Hematopoietic multipotent progenitor cell treated with erythropoietin and hydrocortisone succinate and interleukin-3 and kit ligand, for 8 days (in vitro differentiated cells): ENCODE measurements around the gene NREP.
"Not testable (repeated sequence)": the region's sequence is repeated elsewhere in the genome, so short reads cannot be mapped to it uniquely, and the experiment has no call there.

Experiments used
- DNase-seq: peaks from one replicate; pipeline ENCODE4 v3.0.0-alpha.2; 2015

NREP gene

DNA sequence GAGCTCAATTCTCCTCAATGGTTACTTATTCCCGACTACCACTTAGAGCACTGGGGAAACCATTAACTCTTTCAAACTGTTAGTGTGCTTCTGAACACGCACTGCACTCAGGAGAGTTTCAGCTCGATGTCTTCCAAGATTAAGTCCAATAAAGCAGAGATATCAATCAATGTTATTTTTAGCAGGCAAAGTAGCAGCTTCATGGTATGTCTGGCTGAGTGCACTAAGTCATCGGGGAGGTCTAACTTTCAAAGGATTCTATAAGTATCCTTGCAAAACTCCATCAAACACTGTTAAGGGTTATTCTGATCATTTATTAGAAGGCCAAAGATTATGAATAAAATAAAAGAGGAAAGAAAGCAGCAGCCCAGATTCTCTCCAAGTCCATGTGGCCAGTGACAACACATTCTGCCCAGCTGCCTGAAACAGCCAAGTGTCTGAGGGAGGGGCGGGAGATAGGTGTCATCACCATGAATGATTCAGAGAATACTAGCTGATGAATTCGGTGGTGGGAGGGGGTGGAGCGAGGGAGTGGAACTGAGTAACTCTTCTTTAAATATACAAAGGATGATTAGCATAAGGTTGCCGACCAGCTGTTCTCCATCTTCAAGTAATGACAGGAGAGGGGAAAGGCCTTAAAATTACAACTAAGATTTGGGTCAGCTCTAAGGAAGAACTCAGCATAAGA is 21.3 kb downstream of the NREP start:
- DNase-seq = no peak

DNA sequence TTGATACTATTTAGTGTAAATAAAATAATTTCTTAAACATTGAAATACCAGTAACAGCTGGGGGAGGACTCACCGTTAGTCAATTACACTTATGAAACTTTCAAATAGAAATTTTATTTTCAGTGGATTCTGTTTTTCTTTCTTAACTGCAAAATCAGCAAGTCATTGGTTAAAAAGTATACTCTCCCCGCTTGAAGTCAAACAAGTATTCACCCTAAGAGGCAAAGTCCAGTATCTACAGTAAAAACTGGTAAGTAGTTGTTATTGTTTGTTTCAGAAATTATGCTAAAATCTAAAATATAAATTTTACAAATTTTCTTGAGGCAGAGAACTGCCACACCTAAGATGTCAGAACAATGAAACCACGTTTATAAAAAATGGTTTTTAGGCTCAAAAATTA is 22.4 kb downstream of the NREP start:
- DNase-seq = no peak

DNA sequence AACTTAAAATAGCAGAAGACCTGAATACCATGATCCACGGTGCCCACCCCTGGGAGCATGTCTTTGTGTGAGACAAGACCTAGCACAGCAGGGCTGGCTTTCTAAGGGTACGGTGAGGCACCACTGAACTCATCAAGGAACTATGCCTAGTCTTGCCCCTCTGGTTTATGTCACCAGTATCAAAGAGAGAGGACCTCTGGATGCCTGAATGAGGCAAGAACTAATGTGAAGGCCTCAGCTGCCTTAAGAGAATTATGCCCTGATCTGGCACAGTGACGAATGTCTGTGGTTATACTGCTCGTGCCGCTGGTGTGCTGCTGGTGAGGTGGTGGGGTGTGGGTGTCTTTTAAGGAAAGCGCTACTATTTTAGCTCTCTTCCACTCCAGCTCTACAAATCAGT is 23.0 kb downstream of the NREP start:
- DNase-seq = no peak

DNA sequence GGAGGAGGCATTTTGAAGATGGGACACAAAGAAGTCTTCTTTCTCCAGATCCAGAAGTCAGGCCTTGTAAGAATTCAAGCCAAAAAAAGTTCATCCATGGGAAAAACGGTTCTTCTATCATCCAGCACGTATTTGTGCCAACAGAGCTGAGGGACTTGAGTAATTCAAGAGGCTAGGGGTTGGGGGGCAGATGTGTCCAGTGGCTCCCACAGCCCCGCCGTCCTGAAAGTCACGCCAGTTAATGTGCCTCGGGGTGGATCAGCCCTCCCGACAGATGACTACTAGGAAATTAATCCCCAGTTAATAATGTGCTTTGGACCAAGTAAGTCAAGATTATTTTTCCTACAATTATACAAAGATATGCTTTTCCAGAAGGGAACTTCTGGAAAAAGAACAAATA is 23.4 kb downstream of the NREP start:
- no peak for DNase-seq

DNA sequence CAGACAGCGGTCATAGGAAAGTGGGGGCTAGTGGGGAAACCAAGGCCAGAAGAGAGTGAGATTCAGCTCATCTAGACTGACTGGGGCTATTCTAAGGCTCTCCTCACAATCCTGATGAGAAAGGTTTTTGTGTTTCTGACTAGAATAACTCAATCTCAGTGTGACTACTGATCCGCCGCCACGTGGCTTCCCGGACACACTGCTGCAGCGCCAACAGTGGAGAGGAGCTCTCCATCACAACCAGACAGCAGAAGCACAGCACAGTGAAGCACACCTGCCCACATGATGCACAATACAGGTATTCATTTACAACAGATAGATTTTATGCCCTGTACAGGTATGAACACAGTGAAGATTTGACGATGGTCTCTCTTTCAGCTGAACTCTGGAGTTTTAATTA is 25.4 kb downstream of the NREP start:
- DNase-seq = no peak

DNA sequence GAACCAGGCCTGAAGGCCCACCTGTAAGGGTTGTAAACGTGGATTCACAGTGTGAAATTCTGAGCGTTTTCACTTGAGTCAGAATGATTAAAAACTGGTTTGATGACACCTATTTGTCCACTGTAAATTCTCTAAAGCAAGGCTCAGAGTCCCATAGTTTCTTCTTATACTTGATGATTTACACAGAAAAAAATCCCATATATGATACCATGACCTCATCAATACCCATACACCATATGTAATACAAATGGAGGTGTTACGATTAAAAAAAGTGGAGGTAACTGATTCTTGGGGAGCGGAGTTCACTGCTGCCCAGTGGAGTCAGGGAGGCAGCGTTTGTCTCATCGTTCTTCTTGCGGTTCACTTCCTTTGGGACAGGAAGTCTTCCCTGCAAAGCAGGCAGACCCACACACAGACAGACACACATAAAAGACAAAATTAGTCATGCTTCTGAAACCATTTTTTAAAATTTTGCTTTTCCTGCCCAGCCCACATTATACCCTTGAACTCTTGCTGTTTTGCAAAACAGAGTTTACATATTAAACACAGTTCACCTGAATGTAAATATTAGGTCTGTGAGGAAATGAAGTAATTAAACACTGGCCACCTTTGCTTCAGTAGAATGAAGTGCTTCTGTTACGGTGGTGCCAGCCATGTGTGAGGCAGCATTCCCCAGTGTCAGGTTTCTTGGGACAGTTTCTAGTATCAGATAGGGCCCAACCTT is 26.2 kb downstream of the NREP start:
- no peak for DNase-seq

DNA sequence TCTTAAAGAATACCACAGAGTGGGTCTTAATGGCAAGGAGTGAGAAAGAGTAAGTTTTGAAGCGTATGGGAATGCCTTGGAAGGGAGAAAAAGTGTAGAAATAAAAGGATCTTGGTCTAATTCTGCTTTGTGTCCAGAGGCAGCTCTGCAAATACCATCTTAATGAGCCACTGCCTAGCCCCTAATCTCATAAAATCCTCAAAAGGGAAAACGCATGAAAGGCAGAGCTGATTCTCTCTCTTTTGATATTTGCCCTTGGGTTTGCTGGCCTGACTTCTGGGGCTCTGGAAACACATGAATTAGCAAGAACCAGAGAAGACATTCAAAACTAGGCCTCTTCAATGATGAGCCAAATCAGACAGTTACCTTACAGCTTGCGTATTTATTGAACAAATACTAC is 28.1 kb downstream of the NREP start:
- no peak for DNase-seq

DNA sequence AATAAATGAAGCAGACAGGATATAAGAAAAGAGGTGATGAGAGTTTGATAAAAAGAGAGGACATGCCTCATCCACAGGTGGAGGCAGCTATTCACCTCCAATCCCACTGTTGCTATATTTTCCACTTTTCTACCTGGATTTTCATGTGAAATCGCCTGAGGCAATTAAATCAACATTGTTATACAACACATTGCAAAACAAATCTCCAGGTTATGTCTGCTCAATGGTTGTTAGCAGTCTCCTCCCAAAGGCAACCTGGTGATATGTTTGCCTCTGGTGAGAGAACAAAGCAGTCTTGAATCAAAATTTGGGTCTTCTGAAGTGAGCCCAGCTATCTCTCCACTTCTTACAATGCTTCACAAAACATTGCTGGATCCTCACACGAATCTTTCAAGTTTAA is 30.0 kb downstream of the NREP start:
- DNase-seq = no peak

DNA sequence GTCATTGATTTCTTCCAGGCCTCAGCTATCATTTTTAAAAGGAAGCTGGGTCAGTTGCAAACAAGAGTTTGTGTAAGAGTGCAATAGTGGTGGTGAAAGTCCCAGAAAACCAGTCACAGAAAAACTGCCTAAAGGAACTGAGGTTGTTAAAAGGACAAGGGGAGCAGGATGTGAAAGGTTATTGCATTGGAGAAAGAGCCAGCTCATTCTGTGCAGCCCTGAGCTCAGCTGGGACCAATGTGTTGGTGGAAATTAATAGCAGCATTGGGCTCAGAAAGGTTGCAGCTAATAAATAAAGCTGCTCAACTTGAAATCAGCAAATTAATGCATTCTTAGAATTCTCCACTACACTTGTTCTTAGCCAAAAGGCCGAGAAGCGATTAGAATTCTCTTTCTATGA is 34.9 kb downstream of the NREP start:
- no peak for DNase-seq

DNA sequence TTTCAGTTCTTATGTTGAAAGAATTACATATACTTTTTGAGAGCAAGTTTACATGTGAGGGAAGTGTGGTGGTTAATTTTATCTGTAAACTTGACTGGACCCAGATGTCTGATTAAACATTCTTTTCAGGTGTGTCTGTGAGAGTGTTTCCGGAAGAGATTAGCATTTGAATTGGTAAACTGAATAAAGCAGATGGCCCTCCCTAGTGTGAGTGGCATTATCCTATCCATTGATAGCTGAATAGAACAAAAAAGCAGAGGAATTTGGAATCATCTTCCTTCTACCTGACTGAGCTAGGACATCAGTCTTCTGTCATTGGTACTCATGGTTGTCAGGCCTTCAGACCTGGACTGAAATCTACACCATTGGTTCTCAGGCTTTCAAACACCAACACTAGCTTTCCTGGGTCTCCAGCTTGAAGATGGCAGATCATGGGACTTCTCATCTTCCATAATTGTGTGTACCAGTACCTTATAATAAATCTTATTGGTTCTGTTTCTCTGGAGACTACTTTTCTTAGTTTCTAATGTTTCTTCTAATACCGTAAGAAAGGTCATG is 36.6 kb downstream of the NREP start:
- no peak for DNase-seq

DNA sequence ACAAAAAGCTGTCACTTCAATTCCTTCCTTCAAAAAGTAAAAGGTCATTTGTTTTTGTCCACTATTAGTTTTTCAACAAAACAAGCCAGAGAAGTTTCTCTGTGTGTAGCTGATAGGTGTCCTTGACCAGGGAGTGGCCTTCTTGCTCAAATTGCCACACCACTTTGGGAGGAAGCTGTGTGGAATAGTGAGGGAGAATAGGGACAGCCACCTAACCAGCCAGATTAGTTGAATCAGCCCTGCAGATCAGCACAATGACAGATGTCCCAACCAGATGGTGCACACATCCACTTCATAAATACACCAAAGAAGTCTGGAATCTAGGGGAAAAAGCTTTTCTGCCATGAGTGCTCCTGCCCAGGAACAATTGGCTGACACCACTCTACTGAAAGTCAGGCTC is 37.2 kb downstream of the NREP start:
- DNase-seq = no peak

DNA sequence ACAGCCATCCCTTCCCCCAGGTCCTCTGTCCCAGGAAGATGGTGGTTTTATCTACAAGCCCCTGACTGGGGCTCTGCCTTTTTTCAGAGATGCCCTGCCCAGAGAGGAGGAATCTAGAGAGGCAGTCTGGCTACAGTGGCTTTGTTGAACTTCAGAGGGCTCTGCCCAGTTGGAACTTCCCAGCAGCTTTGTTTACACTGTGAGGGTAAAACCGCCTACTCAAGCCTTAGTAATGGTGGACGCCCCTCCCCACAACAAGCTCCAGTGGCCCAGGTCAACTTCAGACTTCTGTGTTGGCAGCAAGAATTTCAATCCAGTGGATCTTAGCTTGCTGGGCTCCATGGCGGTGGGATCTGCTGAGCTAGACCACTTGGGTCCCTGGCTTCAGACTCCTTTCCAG is 40.2 kb downstream of the NREP start:
- not testable (repeated sequence) for DNase-seq

DNA sequence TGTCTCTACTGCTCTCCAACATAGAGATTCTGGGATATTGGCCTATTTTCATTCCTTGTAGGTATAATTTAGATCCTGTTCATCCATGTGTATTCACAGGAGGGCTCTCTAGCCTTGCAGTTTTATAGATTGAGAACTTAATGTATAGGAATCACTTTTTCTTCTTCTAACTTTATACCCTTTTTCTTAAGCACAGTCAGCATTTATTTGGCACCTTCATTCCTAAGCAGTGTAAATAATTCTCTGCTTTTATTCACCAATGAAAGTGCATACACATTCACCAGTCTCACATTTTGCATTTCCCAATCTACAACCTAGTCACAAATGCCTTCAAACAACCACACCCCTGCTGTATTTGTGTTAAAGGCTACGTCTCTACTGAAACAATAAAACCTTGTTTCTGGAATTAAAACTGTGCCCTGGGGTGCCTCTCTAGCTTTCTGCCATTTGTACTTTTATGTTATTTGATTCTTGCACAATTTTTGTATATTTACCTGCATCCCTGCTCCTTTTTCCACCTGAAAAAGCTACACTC is 49.3 kb downstream of the NREP start:
- no peak for DNase-seq

DNA sequence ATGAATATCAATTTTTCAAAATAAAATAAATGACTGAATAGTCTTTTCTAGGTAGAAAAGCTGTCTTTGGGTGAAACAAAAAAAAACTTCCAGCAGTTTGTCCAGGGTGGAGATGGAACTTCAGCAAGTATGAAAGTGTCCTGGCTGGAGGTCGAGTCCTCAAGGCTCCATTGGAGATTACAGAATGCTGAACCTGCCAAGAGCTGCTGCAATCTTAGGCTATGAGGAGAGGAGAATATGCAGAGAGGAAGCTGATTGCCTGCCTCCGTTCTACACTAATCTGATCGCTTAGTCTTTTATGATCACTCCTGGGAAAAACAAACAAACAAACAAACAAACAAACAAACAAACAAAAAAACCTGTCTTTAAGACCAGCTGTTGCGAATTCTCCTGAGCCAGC is 50.6 kb downstream of the NREP start:
- DNase-seq = no peak

DNA sequence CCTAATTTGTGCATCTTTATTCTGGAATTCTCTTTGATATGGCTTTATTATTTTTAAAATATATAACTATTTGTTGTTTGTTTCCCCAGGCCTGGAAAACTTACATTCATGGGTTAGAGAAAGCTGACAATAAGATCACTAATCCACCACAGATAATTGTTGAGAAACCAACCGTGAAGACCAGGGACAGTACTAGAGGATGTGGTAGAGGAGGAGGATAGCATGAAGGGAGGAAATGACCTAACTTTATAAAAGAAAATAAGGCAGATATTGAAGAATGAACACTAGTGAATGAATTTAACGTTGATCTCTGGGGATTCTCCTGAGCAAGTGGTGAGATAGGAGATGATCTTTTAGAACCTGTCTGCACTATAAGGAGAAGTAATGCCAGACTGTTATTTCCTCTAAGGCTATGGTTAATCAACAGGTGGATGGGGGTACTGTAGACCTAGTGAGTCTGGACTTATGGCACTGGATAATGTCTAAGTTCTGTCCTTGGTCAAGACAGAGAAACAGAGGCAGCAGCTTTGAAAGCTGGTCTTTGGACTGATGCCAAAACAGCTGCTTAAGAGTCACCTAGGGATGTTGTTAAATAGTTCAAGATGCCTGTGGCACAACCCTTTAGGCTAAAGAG is 52.4 kb downstream of the NREP start:
- DNase-seq = no peak

DNA sequence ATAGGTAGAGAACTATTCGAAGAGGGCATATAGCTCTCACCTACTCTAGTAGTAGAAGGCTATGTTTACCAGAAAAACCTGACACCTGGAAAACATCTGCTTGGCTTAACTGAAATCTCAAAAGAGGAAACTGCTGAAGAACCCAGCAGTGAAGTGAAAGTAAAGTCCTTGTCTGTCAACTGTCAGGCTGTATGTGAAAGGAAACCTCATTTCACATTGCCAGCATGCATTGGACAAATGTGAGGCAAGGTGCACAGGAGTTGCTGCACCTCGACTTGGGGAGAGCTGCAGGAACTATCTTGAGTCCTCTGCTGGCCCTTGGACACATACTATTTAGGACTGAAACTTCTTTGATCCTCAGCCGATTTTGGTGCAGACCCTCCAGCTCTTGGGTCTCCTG is 53.3 kb downstream of the NREP start:
- DNase-seq = no peak

DNA sequence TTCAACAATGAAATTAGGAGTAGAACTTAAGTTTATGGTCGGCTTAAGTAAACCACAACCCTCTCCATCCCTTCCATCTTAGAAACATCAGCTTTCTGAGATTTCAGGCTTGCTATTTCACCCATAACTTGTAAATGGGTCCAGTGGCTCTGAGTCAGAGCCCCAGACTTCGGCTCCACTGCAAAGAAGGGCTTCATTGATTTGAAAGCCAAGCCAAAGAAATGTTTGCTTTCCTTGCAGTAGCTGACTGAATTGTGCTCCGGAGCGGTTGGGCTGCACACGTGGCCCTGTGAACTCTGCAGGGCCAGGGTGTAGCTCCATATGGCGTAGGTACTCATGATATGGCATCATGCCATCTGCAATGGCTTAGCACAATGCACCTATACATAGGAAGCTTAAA is 57.0 kb downstream of the NREP start:
- DNase-seq = no peak

DNA sequence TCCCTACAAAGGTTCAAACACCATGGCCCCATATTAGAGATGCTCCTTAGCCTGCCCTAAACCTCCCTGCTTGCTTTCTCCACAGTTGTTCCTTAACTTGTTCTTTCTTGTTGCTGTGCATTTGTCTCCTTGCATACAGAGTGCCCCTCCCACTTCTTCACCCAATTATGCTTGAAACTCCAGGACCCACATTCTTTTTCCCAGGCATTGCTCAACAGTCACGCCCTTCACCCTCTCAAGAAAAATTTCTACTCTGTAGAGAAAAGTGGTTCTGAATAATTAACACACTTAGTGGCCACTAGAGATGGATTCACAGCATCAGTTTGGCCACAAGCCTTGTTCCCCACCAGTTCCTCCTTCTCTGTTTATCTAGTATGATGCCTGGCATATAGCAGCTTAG is 57.7 kb downstream of the NREP start:
- no peak for DNase-seq

DNA sequence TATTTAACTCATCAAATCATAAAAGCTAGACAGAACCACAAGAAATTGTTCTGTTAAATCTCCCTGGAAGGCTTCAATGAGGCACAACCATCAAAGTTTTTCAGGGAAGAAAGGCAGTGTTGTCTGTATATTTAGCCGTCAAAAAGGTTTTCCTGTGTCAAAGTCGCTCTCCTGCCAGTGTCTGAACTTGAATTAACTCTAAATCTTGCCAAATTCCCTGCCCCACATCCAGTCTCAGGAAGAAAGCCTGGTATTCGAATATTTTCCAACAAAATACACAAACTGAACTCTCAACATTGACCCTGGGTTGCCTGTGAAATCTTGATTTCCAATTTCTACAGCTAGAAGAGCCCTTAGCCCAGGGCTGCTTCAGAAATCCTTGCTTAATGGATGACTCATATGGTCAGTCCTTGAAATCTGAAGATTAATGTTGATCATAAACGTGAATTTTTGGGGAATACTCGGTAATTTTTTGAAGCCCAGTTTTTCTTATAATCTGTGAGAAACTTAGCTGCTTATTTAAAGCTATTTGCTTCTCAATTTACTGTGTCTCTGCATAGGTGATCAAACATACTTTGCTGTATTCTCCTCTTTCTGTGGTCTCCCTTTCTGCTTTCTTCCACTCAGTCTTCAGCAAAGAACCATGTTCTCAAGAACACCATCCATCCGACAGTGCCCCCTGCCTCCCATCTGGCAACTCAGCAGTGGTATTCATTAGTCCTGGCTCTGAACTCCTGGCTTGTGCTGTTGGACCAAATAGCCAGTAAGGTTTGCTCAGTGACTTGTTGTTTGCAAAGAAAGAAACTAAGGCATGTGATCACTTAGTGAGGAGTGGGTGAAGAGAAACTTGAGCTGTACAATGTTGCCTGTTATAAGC is 58.9 kb downstream of the NREP start:
- no peak for DNase-seq

DNA sequence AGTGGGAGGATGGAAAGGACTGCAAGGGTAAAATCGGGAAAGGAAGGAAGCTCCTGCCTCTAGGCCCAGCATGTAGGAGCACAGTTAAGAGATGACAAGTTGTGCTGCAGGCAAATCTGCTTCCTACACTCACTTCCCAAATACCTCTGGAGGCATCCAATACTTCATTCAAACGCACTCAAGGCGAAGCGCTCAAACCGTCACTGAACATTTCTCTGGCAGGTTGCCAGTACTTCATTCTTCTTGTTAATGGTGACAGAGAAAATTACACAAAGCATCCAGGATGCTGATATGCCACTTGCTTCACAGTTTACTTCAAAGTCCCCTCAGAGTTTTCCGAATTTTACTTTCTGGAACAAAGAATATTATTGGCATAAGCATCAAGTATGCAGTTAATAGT is 59.8 kb downstream of the NREP start:
- peak; percentile 20 for DNase-seq

DNA sequence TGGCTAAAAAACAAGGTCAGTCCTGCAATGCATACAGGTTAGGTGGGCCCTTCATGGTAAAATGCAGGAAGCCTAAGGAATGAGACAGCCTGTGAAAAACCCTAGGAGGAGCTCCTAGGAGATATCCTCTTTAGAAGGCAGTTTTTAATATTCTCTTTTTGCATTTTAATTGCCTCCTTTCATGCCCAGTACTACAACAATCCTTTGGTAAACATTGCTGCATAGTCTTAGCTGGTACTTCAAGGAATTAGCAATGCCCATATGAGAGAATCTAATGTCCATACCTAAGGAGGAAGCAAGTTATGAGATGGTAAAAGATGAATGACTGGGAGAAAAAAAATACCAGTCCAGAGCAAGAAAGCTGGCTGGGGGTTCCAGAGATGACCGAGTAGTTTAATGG is 61.0 kb downstream of the NREP start:
- no peak for DNase-seq

DNA sequence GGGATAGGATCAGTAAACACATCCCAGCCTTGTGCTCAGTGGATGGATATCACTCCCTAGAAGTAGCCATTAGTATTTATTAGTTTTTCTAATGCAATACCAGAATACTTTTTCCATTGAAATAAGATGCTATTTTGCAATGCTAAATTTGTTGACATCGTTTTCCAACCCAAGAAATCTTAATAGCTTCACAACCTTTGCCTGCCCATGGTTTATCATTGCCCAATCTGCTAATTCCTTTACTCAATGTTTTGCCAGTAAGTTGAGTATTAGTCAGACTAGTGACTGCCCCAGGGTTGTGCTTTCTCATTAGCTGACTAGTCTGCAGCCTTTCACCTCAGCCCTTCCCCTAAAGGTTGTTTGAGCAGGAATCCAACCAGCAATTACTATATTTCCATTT is 62.9 kb downstream of the NREP start:
- no peak for DNase-seq

DNA sequence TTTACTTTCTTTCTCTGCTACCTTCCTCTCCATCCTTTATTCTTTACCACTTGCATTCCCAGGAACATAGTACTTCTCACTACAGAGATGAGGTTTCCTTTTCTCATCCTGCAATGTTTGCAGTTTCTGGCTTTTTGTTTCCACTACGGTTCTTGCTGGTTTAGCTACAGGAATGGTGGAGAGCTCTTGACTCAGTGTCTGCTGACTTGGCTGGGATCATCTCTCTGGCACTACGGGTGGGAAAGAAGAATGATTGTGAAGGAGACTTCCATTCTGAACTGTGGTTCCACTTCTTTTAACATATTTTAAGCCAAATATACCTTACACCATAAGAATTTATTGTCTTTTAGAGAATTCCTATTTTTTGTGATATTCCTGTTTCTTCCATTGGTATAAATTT is 65.1 kb downstream of the NREP start:
- no peak for DNase-seq
